A673 (cell line): Measurements from ENCODE around the gene MYO1H. TPM values are rescaled to one million over a fixed set of nuclear protein-coding genes. Genes with fewer than 3 reads are reported as not detected.

Experiments
- BruUV-seq: library from RNA; stranded (reverse); fragments of 400-500 nt; replicated peaks from 2 replicates; lab custom pipeline; 2021; lab: Mats Ljungman, UMichigan
- CTCF ChIA-PET: fragments of 300-600 bp; sonication (Branson Sonifier 250); formaldehyde crosslinking; loops from one replicate; lab custom pipeline; 2022; ENCODE audit warnings: antibody characterized with exemption; lab: Charles Lee
- POLR2A ChIA-PET: fragments of 300-600 bp; sonication (Branson Sonifier 250); formaldehyde crosslinking; loops from one replicate; lab custom pipeline; 2022; ENCODE audit warnings: antibody characterized with exemption; ENCODE audit not compliant: low non-redundant PET; lab: Charles Lee
- DNase-seq: peaks from one replicate; pipeline ENCODE4 v3.0.0-alpha.2; 2015; ENCODE audit warnings: low spot score
- H3K27ac ChIP-seq: fragments of 200-600 bp; sonication (generic); 2 replicates; pipeline ENCODE4 v1.5.1; 2016; ENCODE audit warnings: mixed run types, low read depth, mild to moderate bottlenecking, mixed read lengths, antibody characterized with exemption, low read length; ENCODE audit not compliant: poor library complexity, severe bottlenecking
- H3K27me3 ChIP-seq: fragments of 200-600 bp; sonication (generic); replicated peaks from 2 replicates; pipeline ENCODE4 v1.6.1; 2017; ENCODE audit warnings: mixed run types, low read depth, mild to moderate bottlenecking, mixed read lengths, antibody characterized with exemption, low read length; ENCODE audit not compliant: insufficient read depth, poor library complexity
- H3K36me3 ChIP-seq: fragments of 200-600 bp; sonication (generic); 2 replicates; pipeline ENCODE4 v1.6.1; 2016; ENCODE audit warnings: mixed run types, mild to moderate bottlenecking, mixed read lengths, antibody characterized with exemption, low read length; ENCODE audit not compliant: insufficient read depth, poor library complexity, severe bottlenecking
- H3K4me1 ChIP-seq: fragments of 200-600 bp; sonication (generic); 2 replicates; pipeline ENCODE4 v1.6.1; 2017; ENCODE audit warnings: mixed run types, mild to moderate bottlenecking, mixed read lengths, antibody characterized with exemption, low read length; ENCODE audit not compliant: insufficient read depth, poor library complexity, severe bottlenecking
- H3K4me3 ChIP-seq: fragments of 200-600 bp; sonication (generic); 2 replicates; pipeline ENCODE4 v1.5.1; 2016; ENCODE audit warnings: low read depth, mixed run types, mild to moderate bottlenecking, mixed read lengths, low read length; ENCODE audit not compliant: poor library complexity, severe bottlenecking
- H3K9me3 ChIP-seq: fragments of 200-600 bp; sonication (generic); 2 replicates; pipeline ENCODE4 v1.6.1; 2016; ENCODE audit warnings: mixed run types, low read depth, mild to moderate bottlenecking, mixed read lengths, antibody characterized with exemption, low read length; ENCODE audit not compliant: poor library complexity, severe bottlenecking
- EZH2 ChIP-seq: fragments of 200-600 bp; sonication (generic); IDR thresholded peaks from 2 replicates; pipeline ENCODE4 v1.6.1; 2017; ENCODE audit warnings: borderline replicate concordance, low read depth, mild to moderate bottlenecking, mixed read lengths, antibody characterized with exemption, low read length; ENCODE audit not compliant: poor library complexity, severe bottlenecking
- intact Hi-C: fragments of 100-400 bp; cut with micrococcal nuclease; formaldehyde crosslinking; loops from one replicate; pipeline ENCODE4 v1.10.0; 2022; ENCODE audit not compliant: unreplicated experiment
- total RNA-seq: library from RNA; stranded (reverse); gene quantifications from 2 replicates; pipeline ENCODE4 v1.2.3, GENCODE V29; 2021
- TF ChIP-seq, protein P1 (sequence below): fragments of 300-800, 200-600 bp; sonication (generic); conservative IDR thresholded peaks from 2 replicates; pipeline ENCODE4 v1.5.1; 2017; ENCODE audit warnings: low read depth, mild to moderate bottlenecking, antibody characterized with exemption, low read length, moderate library complexity, mixed read lengths

The MYO1H gene
- total RNA-seq, 1 experiment from 2014 or later, result not detected

DNA sequence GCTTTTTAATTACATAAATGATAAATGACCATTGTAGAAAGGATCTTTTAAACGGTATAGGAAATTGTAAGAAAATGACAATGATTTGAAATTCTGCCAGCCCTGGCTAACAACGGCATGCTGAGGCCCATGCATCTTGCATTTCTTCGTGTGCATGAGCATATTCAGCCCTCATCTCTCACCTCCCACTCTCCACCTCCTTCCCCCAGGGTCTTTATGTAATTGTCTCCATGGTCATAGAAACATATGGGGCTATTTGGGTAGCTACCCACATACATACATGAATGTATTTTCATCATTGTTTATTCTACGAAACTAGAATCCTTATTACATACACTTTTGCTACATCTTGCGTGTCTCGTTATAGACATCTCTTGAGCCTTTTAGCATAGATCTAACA is 4.5 kb downstream of the MYO1H start:
- CTCF ChIA-PET, result no interaction called here

GRCh38 chr12:109356577-109356976 is 8.9 kb downstream of the MYO1H start:
- Histone ChIP-seq H3K4me1 (no peaks in the 10 kb centered on the region), H3K4me3 (no peak overlapping the region), H3K9me3 (no peaks in the 10 kb centered on the region), H3K36me3 (no peaks in the 10 kb centered on the region), H3K27me3 (peaks cover 69% of the 10 kb centered on the region), H3K27ac (no peak overlapping the region)
- BruUV-seq, result no TSS peak
- intact Hi-C loops, result no loop called here
- CTCF ChIA-PET, result no interaction called here
- TF ChIP-seq, protein P1, sequence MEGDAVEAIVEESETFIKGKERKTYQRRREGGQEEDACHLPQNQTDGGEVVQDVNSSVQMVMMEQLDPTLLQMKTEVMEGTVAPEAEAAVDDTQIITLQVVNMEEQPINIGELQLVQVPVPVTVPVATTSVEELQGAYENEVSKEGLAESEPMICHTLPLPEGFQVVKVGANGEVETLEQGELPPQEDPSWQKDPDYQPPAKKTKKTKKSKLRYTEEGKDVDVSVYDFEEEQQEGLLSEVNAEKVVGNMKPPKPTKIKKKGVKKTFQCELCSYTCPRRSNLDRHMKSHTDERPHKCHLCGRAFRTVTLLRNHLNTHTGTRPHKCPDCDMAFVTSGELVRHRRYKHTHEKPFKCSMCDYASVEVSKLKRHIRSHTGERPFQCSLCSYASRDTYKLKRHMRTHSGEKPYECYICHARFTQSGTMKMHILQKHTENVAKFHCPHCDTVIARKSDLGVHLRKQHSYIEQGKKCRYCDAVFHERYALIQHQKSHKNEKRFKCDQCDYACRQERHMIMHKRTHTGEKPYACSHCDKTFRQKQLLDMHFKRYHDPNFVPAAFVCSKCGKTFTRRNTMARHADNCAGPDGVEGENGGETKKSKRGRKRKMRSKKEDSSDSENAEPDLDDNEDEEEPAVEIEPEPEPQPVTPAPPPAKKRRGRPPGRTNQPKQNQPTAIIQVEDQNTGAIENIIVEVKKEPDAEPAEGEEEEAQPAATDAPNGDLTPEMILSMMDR, result no peak
- no peak for TF ChIP-seq EZH2
- DNase-seq, result no peak
- POLR2A ChIA-PET, result no interaction called here

More for the DNA sequence above, 4.5 kb downstream of the MYO1H start:
- H3K4me3 ChIP-seq, result no peak overlapping the region
- POLR2A ChIA-PET, result no interaction called here
- no peak for DNase-seq
- BruUV-seq, result no TSS peak
- H3K9me3 ChIP-seq, result no peaks in the 10 kb centered on the region
- TF ChIP-seq, protein P1, result no peak
- no peak for TF ChIP-seq EZH2
- H3K27me3 ChIP-seq, result peaks cover 52% of the 10 kb centered on the region
- intact Hi-C loops, result no loop called here
- H3K27ac ChIP-seq, result no peak overlapping the region
- no peaks in the 10 kb centered on the region for H3K4me1 ChIP-seq
- H3K36me3 ChIP-seq, result no peaks in the 10 kb centered on the region

- TF ChIP-seq, protein P1, result no peak
- TF ChIP-seq EZH2, result no peak
- H3K4me1 ChIP-seq, result no peaks in the 10 kb centered on the region
- H3K4me3 ChIP-seq, result no peak overlapping the region
- ChIA-PET CTCF (no interaction called here), POLR2A (no interaction called here)
- H3K27ac ChIP-seq, result no peak overlapping the region
- no peaks in the 10 kb centered on the region for H3K9me3 ChIP-seq
- intact Hi-C loops, result no loop called here
- peaks cover 66% of the 10 kb centered on the region for H3K27me3 ChIP-seq
- no peak for DNase-seq
- no peaks in the 10 kb centered on the region for H3K36me3 ChIP-seq
- no TSS peak for BruUV-seq
Measured at GRCh38 chr12:109357032-109357431, 9.3 kb downstream of the MYO1H start.
